Stimulated activated CD4-positive, alpha-beta T cell treated with anti-CD3 and anti-CD28 coated beads, TNF-alpha, amount 100 ng/mL, for 4 hours (primary cell): ENCODE measurements around the gene KRTDAP.
"Not testable (repeated sequence)": the region's sequence is repeated elsewhere in the genome, so short reads cannot be mapped to it uniquely, and the experiment has no call there.

Experiments used
- DNase-seq, 3 experiments: peaks; one replicate each; pipeline ENCODE4 v3.0.0-alpha.2; 2020; ENCODE audit warnings: low read depth in 3 of 3

The KRTDAP gene

DNA sequence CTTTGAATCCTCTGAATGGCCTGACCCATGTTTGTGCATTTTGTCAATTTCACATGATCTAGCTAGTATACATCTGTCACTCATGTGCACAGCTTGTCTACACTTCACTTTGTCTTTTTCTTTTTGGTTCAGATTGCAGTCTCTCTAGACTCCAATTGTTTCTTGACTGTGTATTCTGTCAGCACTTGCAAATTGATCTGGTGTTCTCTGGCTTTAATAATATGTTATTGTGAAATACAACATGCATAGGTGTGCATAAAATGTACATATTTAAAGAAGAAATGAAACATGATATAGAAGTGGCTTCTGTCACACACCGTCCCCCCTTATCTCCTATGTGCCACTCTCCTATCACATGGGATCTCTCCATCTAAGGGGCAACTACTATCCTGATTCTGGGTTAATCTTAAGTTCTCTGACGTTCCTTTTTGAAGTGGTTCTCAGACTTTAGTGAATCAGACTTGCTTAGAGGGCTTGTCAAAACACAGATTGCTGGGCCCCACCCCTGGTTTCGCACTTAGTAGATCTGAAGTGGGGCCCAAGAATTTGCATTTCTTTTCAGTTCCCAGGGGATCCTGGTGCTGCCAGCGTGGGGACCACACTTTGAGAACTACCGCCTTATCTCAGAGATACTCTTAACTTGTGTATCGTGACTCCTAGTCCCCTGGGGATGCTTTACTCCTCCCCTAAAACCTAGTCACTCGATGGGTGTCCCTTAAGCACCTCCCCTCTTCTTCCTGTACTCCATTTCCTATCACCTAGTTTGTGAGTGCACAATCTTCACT, 5.8 kb downstream of the KRTDAP start:
- DNase-seq = no peak

DNA sequence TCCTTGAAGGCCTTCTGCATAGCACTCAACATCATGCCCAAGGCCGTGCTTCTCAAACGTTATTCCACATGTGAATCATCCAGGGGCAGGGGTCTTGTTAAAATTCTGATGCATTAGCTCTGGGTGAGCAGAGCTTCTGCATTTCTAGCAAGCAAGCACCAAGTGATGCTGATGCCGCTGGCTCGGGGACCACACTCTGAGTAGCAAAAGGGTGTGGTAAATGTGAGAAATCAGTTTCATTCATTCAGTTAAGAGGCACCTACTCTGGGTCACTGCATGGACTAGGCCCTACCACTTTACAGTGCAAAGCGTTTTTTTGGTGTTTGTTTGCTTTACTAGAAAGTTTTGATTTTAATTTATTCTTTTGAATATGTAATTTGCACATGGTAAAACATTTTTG, 7.2 kb downstream of the KRTDAP start:
- no peak for DNase-seq

- DNase-seq = no peak
Observed at GRCh38 chr19:35478794-35479677, 11.2 kb downstream of the KRTDAP start.

GRCh38 chr19:35476149-35476548, 14.1 kb downstream of the KRTDAP start:
- no peak for DNase-seq

DNA sequence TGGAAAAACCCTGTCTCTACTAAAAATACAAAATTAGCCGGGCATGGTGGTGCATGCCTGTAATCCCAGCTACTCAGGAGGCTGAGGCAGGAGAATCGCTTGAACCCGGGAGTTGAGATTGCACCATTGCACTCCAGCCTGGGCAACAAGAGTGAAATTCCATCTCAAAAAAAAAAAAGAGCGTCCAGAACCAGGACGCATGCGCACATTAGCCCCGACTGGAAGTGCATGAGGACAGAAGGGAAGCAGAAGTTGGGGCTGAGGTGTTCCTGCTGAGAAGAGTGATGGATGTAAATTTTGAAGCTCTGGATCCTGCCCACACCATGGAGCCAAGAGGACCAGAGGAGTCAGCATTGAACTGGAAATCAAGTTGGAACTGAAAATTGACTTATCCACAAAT, 15.7 kb downstream of the KRTDAP start:
- DNase-seq = not testable (repeated sequence)

- no peak for DNase-seq
Observed at GRCh38 chr19:35474104-35474503, 16.2 kb downstream of the KRTDAP start.

GRCh38 chr19:35471946-35472345, 18.3 kb downstream of the KRTDAP start:
- no peak for DNase-seq

GRCh38 chr19:35471075-35471474, 19.2 kb downstream of the KRTDAP start:
- not testable (repeated sequence) for DNase-seq

GRCh38 chr19:35470128-35470527, 20.1 kb downstream of the KRTDAP start:
- DNase-seq = no peak

DNA sequence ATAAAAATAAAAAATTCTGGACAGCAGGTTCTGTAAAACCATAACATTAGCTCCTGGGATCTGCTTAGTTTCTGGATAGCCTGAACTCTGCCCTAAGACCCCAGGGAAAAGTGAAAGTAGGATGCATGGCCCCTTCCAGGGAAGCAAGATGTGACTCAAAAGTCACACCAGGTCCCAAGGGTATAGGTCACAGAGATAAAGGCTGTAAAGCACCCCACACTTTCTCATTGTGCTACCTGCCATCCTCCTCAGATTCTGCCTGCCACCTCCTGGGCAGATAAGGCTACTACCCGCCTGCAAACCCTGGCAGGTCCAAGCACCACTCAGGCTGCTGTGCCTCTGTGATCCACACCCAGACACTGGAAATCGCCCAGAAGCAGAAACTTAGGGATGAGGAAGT, 21.6 kb downstream of the KRTDAP start:
- peak in 2 of 3 experiments; percentile 26 to 32 for DNase-seq

DNA sequence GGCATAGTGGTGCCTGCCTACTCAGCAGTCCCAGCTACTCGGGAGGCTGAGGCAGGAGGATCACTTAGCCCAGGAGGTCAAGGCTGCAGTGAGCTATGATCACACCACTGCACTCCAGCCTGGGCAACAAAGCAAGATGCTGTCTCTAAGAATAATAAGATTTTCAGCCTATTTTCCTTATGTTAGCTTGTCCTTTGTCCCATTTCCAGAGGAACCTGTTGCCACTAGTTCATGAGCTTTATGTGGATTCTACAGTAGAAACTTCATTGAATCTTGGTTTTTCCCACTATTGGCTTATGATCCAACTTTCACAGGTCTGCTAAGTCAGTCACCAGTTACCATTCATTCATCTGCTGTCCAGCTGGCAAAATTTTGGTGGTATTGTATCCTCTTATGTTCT, 24.0 kb downstream of the KRTDAP start:
- DNase-seq = no peak

DNA sequence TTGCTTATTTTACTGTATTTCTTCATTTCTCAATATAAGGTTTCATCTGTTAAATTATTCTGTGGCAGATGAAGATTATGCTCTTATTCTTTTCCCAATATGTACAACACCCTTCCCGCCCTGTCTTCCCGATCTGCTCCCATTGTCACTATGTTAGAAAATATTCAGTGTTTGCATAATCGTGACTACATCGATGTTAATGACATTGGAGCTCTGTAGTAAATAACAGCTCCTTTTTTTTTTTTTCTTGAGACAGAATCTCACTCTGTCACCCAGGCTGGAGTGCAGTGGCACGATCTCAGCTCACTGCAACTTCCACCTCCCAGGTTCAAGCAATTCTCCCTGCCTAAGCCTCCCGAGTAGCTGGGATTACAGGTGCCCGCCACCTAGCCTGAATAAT, 27.3 kb downstream of the KRTDAP start:
- not testable (repeated sequence) for DNase-seq

DNA sequence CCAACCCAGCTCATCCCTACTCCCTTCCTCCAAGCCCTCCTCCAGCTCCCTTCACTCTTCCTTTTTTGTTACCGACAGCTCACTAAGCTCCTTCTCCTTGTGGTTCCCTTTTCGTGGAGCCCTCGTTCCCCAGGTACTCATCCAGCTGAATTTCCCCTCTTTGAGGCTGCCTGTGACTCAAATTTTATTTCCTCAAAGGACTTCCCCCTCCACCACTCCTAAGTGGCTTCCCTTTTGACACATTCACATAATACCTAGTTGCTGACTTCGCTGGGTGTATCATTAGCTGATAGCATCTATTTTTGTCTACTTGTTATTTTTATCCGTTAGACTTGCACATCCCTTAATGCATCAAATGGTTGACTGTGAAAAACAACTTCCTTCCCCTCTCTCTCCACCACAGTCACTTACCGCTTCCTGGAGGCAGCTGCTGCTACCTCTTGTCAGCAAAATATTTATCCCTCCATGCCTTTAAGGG, 27.7 kb downstream of the KRTDAP start:
- peak in 1 of 3 experiments; percentile 21 for DNase-seq

DNA sequence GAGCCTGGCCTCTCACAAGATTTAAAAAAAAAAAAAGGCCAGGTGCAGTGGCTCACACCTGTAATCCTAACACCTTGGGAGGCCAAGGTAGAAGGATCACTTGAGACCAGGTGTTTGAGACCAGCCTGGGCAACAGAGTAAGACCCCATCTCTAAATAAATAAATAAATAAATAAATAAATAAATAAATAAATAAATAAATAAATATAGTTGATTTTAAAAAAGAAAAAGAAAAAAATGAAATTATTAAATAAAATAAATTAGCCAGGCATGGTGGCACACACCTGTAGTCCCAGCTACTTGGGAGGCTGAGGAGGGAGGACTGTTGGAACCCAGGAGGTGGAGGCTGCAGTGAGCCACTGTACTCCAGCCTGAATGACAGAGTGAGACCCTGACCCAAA, 28.5 kb downstream of the KRTDAP start:
- DNase-seq = not testable (repeated sequence)

- no peak for DNase-seq
Observed at GRCh38 chr19:35461060-35461459, 29.2 kb downstream of the KRTDAP start.

DNA sequence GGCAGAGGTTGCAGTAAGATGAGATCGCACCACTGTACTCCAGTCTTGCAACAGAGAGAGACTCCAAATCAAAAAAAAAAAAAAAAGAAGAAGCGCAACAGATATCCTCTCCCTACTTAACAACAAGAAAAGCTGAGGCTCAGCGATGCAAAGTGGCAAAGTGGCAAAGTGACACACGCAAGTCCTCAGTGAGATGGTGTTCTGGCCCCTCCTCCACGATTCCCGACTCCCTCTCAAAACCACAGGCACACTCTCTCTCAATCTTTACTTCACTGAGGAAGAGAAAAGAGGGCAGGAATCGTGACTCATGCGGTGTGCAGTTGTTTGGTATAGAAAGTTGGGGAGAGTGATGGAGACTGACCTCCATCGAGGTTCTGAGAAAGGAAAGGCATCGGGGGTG, 29.7 kb downstream of the KRTDAP start:
- no peak for DNase-seq

GRCh38 chr19:35459414-35460082, 30.7 kb downstream of the KRTDAP start:
- no peak for DNase-seq

DNA sequence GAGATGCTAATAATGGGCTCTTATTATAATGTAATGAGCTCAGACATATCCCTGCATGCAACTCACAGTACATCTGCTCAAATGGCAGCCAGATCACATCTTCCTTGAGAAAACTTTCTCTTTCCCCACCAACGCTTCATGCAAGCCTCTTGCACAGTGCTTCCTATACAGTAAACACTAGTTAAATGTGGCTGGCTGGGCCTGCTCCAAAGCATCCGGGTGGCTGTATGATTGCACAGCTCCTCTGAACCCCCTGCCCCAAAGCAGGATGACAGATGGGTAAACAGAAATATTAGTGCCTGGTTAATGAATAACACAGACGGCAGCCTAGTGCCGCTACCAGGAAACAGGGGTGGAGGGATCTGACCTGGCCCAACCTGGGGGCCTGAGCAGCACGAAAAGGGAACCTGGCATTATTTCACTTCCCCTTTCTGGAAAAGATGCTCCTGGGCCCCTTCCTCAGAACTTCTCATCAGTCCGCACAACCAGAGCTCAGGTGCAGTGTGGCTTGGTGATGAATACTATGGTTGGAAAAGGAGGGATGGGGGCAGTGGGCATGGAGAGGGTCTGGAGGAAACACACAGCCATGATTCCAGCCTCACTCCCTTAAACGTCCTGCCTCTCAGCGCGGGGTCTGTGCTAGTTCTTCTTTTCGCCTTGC, 31.4 kb downstream of the KRTDAP start:
- DNase-seq = no peak

DNA sequence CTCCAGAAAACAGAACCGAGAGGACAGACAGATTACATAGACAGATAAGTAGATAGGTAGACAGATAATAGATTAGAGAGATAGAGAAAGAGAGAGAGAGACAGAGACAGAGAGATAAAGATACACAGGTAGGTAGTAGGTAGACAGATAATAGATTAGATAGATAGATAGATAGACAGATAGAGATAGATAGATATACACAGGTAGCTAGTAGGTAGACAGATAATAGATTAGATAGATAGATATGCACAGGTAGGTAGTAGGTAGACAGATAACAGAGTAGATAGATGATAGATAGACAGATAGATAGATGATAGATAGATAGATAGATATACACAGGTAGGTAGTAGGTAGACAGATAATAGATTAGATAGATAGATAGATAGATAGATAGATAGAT, 32.1 kb downstream of the KRTDAP start:
- DNase-seq = no peak

GRCh38 chr19:35457173-35457572, 33.1 kb downstream of the KRTDAP start:
- no peak for DNase-seq

DNA sequence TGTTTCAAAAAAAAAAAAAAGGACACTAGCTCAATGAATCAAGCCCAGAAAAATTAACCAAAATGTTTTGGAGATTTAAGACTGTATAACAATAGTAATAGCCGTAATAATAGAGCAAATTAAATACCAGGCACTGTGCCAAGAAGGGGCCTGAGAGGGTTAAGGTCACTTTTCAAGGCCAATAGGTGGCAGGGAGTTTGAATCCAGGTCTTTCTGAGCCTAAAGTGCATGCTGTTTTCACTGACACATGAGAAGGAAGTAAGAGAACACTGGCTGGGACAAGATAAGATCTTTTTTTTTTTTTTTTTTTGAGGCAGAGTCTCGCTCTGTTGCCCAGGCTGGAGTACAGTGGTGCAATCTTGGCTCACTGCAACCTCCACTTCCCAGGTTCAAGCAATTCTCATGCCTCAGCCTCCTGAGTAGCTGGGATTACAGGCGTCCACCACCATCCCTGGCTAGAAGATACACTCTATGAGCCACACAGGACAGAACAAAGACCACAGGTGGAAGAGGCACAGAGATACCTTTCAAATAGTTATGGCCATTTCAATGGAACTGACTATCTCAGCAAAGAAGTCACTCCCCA, 34.6 kb downstream of the KRTDAP start:
- no peak for DNase-seq
